IPS DF 6.9 (cell line): ENCODE data around the gene NT5C.

Experiments used
- DNase-seq: peaks from one replicate; pipeline ENCODE4 v3.0.0-alpha.2; 2013; ENCODE audit warnings: low read depth, low spot score
- H3K27ac ChIP-seq: one replicate; pipeline ENCODE4 v1.5.1; 2013; ENCODE audit warnings: low read length, control low read depth
- H3K27me3 ChIP-seq: 2 replicates; pipeline ENCODE4 v1.6.1; 2013; ENCODE audit warnings: mild to moderate bottlenecking, low read length; ENCODE audit not compliant: control insufficient read depth, insufficient read depth
- H3K36me3 ChIP-seq: 2 replicates; pipeline ENCODE4 v1.6.1; 2013; ENCODE audit warnings: low read length; ENCODE audit not compliant: control insufficient read depth, insufficient read depth
- H3K4me1 ChIP-seq: 2 replicates; pipeline ENCODE4 v1.6.1; 2013; ENCODE audit warnings: low read length; ENCODE audit not compliant: control insufficient read depth, insufficient read depth
- H3K4me3 ChIP-seq: 2 replicates; pipeline ENCODE4 v1.5.1; 2013; ENCODE audit warnings: mild to moderate bottlenecking, low read length
- H3K9me3 ChIP-seq: 2 replicates; pipeline ENCODE4 v1.6.1; 2013; ENCODE audit warnings: low read length, inconsistent platforms; ENCODE audit not compliant: control insufficient read depth, insufficient read depth
- WGBS: extraction: QIAGEN DNeasy Blood & Tissue Kit; methylation state at CpG from one replicate; pipeline ENCODE4 v1.1.7; 2013; ENCODE audit warnings: mixed read lengths, missing lambda C conversion rate; ENCODE audit not compliant: insufficient read length, insufficient coverage; 5-methylcytosine and 5-hydroxymethylcytosine counted together

Gene NT5C

DNA sequence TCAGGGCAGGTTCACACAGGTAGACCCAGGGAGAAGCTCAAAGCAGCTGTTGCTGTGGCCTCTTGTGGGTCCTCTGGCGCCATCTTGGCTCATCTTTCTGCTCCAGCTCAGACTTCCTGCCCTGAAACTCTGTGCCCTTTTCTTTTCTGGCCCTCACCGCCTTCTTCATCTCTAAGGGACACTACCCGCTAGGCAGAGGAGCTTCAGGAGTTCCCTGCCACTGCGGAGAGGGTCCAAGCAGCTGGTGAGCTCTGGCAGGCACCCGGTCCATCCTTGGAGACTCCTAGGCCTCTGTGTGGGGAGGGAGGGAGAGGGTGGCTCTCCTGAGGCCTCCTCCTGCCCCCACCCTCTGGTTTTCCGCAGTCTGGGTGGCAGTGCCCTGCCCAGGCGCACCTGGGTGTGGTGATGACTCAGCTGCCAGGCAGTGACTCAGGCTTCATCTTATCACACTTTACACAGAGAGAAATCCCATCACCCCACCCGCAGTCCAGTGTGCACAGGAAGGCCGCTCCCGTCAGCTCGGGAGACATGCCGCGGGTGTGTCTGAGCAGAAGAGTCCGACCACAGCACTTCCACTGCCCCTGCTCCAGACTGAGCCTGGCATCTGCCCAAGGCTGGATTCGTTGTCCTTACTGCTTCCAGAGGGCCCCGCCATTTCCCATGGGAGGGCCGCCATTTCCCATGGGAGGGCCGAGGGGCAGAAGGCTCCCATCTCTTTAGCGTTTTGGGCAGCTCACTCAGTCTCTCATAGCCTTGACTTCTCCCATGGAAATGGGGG is 7.3 kb downstream of the NT5C start:
- DNase-seq, result no peak
- Histone ChIP-seq H3K4me3 (no peak overlapping the region), H3K36me3 (peaks cover 6% of the 10 kb centered on the region; the same call in 1 of the 2 replicates), H3K27ac (no peak overlapping the region), H3K27me3 (no peaks in the 10 kb centered on the region), H3K9me3 (no peaks in the 10 kb centered on the region), H3K4me1 (peaks cover 1% of the 10 kb centered on the region; the same call in 1 of the 2 replicates)
- no CpG with 5 or more reads among the region's 19 CpGs for WGBS

DNA sequence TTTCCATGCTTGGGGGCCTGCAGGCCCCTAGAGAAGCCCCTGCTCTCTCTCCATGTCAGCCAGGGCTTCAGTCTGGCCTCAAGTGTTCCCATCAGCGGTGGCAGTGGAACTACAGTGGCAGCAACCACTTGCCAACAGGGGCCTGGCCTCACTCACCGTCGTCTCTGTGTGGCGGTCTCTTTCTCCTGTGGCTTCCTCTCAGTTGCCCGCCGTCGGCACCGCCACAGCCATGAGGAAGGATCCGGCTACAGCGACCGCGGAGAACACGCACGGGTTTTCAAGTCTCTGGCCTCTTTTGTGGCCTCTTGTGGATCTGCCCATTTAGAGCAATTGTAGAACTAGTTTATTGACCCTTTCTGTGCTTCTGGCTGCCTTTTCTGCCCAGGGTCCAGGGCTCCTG is 13.2 kb downstream of the NT5C start:
- H3K36me3 ChIP-seq, result no peaks in the 10 kb centered on the region
- H3K4me1 ChIP-seq, result no peaks in the 10 kb centered on the region
- no peak overlapping the region for H3K27ac ChIP-seq
- DNase-seq, result no peak
- no peaks in the 10 kb centered on the region for H3K9me3 ChIP-seq
- H3K27me3 ChIP-seq, result no peaks in the 10 kb centered on the region
- WGBS, result no CpG with 5 or more reads among the region's 14 CpGs
- no peak overlapping the region for H3K4me3 ChIP-seq

GRCh38 chr17:75116737-75117136 is 14.8 kb downstream of the NT5C start:
- WGBS, result no CpG with 5 or more reads among the region's 9 CpGs
- H3K4me3 ChIP-seq, result no peak overlapping the region
- H3K27ac ChIP-seq, result no peak overlapping the region
- no peaks in the 10 kb centered on the region for H3K36me3 ChIP-seq
- DNase-seq, result no peak
- H3K9me3 ChIP-seq, result no peaks in the 10 kb centered on the region
- H3K27me3 ChIP-seq, result no peaks in the 10 kb centered on the region
- H3K4me1 ChIP-seq, result no peaks in the 10 kb centered on the region

DNA sequence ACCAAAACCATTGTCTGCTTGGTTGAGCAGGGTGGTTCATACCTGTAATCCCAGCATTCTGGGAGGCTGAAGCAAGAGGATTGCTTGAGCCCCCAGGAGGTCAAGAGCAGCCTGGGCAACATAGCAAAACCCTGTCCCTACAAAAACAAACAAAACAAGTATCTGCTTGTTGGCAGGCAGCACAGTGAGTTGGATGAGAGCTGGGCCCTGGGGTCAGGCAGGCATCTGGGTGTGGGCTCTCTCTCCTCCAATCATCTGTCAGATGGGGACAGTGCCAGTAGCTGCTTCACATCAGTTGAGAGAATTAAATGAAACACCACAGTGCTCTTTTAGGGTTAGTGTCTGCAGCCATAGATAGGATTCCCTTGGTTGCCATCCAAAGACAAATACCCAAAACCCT is 16.0 kb downstream of the NT5C start:
- Histone ChIP-seq H3K9me3 (no peaks in the 10 kb centered on the region), H3K27me3 (no peaks in the 10 kb centered on the region), H3K36me3 (no peaks in the 10 kb centered on the region), H3K4me3 (no peak overlapping the region), H3K27ac (no peak overlapping the region), H3K4me1 (no peaks in the 10 kb centered on the region)
- DNase-seq, result no peak

DNA sequence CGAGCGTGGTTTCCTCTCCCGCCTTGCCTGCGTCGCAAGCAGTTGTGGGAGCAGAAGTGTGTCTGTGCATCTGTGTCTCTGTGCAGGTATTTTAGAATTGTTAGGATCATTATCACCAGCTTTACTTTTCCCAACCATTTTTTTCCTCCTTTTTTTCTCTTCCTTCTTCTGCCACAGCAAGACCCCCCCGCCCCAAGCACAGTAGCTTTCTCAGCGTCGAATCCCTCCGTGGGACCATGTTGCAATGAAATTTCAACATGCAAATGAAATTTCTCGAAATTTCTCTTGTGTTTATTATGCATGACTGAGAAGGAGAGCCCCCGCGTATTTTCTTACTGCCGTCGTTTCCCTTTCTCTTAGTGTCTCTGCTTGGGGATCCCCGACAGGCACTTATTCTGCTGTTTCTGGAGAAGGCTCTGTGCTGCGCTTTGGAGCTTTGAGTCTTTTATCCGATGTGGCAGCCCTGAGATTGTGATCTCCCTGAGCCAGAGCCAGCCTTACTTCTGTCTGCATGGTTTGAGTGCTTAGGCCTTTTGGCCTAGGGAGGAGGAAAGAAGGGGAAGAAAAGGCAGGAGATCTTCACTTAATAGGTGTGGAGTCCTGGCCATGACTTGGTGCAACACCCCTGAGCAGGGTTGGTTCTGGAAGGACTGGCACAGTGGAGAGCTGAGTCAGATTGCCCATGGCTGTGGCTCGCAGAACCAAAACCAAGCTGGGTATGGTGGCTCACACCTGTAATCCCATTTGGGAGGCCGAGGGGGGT is 16.8 kb downstream of the NT5C start:
- no peaks in the 10 kb centered on the region for H3K4me1 ChIP-seq
- WGBS, result no CpG with 5 or more reads among the region's 19 CpGs
- H3K36me3 ChIP-seq, result no peaks in the 10 kb centered on the region
- H3K27ac ChIP-seq, result no peak overlapping the region
- no peak for DNase-seq
- no peaks in the 10 kb centered on the region for H3K9me3 ChIP-seq
- H3K4me3 ChIP-seq, result no peak overlapping the region
- H3K27me3 ChIP-seq, result no peaks in the 10 kb centered on the region

GRCh38 chr17:75113798-75114551 is 17.6 kb downstream of the NT5C start:
- no peak overlapping the region for H3K4me3 ChIP-seq
- no peaks in the 10 kb centered on the region for H3K4me1 ChIP-seq
- no peak overlapping the region for H3K27ac ChIP-seq
- DNase-seq, result peak; percentile 90
- H3K9me3 ChIP-seq, result no peaks in the 10 kb centered on the region
- H3K36me3 ChIP-seq, result no peaks in the 10 kb centered on the region
- WGBS, result no CpG with 5 or more reads among the region's 22 CpGs
- no peaks in the 10 kb centered on the region for H3K27me3 ChIP-seq

DNA sequence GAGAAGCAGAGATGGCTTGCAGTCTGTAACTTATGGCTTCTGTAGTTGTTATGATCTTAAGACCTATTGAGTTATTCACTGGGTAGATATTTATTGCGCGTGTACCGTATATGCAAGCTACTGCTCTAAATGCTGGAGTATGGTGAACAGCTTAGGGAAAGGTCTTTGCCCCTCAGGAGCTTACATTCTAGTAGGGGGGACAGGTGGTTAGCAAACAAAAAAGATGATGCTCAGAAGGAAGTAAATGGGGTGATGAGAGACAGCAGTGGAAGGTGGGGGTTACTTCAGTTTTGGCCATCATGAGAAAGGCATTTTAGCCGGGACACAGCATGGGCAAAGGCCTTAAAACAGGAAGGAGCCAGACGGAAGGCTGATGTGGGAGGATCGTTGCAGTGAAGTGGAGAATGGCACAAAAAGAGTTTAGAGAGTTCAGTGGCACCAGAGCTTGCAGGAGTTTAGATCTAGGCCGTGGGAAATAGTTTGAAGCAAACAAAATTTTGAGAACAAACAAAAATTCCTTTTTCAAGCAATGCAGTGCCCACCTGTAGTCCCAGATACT is 19.7 kb downstream of the NT5C start:
- Histone ChIP-seq H3K4me1 (no peaks in the 10 kb centered on the region), H3K9me3 (no peaks in the 10 kb centered on the region), H3K4me3 (no peak overlapping the region), H3K27ac (no peak overlapping the region), H3K27me3 (no peaks in the 10 kb centered on the region), H3K36me3 (no peaks in the 10 kb centered on the region)
- no peak for DNase-seq
- whole genome bisulfite sequencing, result no CpG with 5 or more reads among the region's 7 CpGs

DNA sequence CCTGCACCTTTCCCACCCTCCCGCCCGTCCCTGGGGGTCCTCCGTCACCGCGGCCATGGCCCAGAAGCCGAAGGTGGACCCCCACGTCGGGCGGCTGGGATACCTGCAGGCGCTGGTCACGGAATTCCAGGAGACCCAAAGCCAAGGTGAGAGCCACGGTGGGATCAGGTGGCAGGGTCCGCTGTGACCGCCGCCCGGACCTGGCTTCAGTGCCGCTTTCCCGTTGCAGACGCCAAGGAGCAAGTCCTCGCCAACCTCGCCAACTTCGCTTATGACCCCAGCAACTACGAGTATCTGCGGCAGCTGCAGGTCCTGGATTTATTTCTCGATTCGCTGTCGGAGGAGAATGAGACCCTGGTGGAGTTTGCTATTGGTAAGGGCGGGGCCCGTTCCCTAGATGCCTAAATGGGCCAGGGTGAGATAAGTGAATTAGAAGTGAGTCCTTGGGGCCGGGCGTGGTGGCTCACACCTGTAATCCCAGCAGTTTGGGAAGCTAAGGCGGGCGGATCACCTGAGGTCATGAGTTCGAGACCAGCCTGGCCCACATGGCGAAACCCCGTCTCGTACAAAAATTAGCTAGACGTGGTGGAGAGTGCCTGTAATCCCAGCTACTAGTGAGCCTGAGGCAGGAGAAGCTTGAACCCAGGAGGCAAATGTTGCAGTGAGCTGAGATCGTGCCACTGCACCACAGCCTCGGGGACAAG is 21.2 kb downstream of the NT5C start:
- WGBS, result no CpG with 5 or more reads among the region's 40 CpGs
- no peak for DNase-seq
- H3K27ac ChIP-seq, result no peak overlapping the region
- no peaks in the 10 kb centered on the region for H3K4me1 ChIP-seq
- no peaks in the 10 kb centered on the region for H3K27me3 ChIP-seq
- H3K9me3 ChIP-seq, result no peaks in the 10 kb centered on the region
- no peaks in the 10 kb centered on the region for H3K36me3 ChIP-seq
- H3K4me3 ChIP-seq, result peak overlapping the region; percentile 72

GRCh38 chr17:75109407-75110233 is 21.9 kb downstream of the NT5C start, which contains the start of gene ARMC7:
TSS of gene ARMC7 (plus strand) at chr17:75109969. CDS start at chr17:75110289, 320 bp downstream.
- WGBS, result no CpG with 5 or more reads among the region's 68 CpGs
- H3K27ac ChIP-seq, result no peak within 1 kb of the TSS
- H3K27me3 ChIP-seq, result no peaks in the 10 kb centered on the region
- H3K4me3 ChIP-seq, result peak within 1 kb of the TSS; percentile 72
- no peaks in the 10 kb centered on the region for H3K36me3 ChIP-seq
- no peaks in the 10 kb centered on the region for H3K9me3 ChIP-seq
- no peak for DNase-seq
- H3K4me1 ChIP-seq, result no peaks in the 10 kb centered on the region
